ENCODE data around the gene CHAMP1.
"Not testable (repeated sequence)": the region's sequence is repeated elsewhere in the genome, so short reads cannot be mapped to it uniquely, and the experiment has no call there.

Gene CHAMP1

DNA sequence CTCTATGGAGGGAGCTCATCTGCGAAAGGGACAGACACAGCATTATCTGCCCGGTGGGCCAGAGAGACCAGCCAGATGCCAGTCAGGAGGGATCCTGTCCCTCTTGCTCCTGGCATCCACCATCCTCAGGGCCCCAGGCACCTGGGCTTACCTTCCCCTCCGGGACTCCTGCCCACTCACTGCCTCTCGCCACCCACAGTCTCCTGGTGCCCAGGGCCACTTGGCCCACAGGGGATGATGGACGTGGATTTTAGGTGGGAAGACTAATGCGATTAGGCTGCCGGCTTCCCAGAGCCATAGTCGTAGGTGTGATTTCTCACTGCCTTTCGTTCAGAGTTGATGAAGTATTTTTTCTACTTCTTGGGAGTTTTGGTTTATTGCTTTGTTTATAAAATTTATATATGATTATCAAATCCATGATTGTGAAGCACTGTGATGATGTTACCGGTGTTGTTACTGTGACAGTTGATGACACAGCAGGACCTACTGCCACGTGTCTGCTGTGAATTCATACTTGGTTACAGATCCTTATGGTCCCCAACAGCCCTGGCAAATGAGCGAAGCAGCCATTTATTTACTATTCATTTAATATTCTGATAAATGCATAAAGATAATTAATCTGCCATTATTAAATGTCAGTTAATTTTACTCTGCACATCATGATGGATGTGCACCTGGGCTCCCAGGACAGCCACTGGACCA, 14.5 kb upstream of the CHAMP1 start:
- no peak for DNase-seq

GRCh38 chr13:114303700-114304327, 10.5 kb upstream of the CHAMP1 start:
- no peak for DNase-seq

DNA sequence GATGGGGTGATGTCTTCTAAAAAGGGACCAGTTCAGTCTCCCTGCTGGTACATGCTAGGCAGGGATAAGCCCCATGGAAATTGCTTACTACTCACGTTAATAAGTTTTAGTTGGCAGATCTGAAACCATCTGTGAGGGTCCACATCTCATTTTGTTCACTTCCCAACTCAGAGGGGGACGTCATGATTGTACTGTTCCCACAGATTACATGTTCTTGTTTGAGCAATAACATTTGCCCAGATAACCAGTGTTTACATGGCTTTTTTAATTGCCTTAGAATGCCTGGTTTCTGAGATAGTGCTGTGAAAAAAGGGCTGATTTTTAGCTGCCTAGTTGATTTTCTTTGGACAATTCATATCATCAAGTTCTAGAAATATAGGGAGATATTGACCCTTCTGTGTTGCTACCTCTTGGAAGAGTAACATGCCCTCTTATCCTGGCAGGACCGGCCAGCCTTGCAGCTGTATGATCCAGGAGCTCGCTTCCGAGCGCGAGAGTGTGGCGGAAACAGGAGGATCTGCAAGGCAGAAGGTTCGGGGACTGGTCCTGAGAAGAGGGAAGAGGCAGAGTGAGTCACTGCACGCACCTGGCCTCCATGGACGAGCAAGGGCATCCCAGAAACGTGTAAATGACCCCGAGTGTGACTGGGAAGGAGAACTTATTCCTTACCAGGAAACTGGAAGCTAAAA, 9.8 kb upstream of the CHAMP1 start:
- DNase-seq = no peak

DNA sequence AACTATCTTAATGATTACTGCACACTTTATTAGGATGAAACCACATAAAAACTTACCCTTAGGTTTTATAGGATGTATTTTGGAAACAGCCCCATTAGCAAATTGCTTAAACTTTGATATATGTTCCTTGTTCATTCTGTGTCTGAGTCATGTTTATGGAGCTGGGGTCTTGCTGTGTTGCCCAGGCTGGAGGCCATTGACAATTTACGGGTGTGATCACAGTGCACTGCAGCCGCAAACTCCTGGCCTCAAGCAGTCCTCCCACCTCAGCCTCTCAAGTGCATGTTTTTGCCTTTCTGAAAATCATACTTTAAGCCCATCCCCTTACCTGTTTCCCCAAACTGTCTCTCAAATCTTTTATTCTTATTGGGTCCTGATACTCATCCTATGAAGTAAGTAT, 5.2 kb upstream of the CHAMP1 start:
- DNase-seq = no peak

DNA sequence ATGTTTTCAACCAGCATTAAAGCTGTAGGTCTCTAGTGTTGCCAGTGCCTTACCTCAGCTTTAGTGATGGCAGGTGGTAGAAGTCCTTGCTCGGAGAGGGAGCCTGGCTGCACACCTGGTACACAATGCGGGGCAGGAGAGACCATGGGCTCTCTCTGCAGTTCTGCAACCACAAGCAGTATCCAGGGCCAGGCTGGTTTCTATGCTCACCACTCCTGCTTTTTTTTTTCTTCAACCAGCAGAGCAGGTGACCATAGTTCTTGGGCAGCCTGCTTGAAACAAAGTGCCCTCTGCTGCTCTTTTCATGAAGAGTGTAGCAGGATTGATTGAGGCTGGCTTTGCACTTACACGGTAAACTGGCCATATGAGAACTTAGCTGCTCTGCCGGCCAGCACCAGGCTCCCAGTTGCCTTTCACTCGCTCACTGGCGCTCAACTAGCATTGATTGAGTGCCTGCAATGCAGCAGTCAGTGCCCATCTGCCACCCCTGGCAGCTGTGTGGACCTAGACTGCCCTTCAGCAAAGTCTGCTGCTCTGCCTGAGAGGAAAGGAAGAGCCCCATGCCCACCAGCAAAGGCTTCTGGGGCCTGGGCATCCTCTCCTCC, 4.4 kb upstream of the CHAMP1 start:
- peak in 1 of 58 donors; percentile 10 for DNase-seq

DNA sequence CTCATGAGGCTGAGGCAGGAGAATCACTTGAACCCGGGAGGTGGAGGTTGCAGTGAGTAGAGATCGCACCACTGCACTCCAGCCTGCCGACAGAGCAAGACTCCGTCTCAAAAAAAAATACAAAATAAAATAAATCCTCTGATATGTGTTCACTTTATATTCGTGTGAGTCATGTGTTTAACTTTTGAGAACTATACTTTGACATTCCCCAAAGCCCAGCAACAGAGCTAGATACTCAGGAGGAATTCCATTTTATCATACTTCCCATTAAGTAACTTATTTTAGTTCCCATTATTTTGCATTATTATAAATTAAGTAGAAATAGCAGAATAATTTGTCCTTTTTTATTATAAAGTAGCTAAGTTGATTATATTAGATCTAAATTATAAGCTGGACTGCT, 3.3 kb upstream of the CHAMP1 start:
- DNase-seq = no peak

DNA sequence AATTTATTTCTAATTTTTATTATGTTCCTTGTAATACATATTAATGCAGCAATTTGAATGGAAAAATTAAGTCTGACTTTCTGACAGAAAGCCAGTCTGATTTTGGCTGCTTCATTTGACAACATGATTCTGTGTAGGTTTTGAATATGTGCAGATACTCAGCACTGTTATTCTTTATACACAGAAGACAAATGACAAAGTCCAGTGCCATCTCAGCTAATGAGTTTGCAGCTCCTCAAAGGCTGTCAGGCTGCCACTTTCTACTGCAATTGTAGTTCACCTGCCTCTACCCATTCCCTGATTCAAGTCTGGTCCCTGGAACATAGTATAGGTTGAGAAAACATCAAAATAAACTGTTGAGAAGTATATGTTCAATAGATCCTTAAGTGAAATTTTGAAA, 2.9 kb upstream of the CHAMP1 start:
- no peak for DNase-seq

GRCh38 chr13:114311908-114312307, 2.4 kb upstream of the CHAMP1 start:
- DNase-seq = no peak

- no peak for DNase-seq
These were observed 1.0 kb upstream of the CHAMP1 start for GRCh38 chr13:114313061-114313860.

- DNase-seq = no peak
These were observed 927 bp downstream of the CHAMP1 start for GRCh38 chr13:114315074-114315785.

GRCh38 chr13:114318624-114319023, 4.3 kb downstream of the CHAMP1 start:
- no peak for DNase-seq

DNA sequence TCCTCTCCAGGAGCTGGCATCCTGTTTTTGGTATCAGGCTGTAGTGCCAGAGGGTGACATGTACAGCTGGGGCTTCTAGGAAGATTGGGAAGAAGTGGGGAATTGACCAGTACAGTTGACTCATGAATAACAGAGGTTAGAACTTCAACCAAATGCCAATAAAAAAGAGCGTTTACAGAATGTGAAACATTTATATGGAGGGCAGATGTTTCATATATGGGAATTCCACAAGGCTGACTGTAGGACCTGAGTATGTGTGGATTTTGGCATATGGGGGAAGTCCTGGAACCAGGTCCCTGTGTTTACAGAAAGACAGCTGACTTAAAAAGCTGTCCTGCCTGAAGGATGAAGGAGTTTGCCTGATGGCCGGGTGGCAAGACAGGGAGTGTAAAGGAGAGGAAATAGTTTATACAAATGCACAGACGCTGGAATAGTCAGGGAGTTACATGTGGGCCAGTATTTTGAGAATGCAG, 5.2 kb downstream of the CHAMP1 start:
- no peak for DNase-seq

GRCh38 chr13:114320065-114320464, 5.8 kb downstream of the CHAMP1 start:
- no peak for DNase-seq

GRCh38 chr13:114321256-114321655, 7.0 kb downstream of the CHAMP1 start:
- DNase-seq = no peak

GRCh38 chr13:114323349-114323748, 9.0 kb downstream of the CHAMP1 start:
- no peak for DNase-seq

GRCh38 chr13:114324334-114324733, 10.0 kb downstream of the CHAMP1 start:
- DNase-seq = no peak

DNA sequence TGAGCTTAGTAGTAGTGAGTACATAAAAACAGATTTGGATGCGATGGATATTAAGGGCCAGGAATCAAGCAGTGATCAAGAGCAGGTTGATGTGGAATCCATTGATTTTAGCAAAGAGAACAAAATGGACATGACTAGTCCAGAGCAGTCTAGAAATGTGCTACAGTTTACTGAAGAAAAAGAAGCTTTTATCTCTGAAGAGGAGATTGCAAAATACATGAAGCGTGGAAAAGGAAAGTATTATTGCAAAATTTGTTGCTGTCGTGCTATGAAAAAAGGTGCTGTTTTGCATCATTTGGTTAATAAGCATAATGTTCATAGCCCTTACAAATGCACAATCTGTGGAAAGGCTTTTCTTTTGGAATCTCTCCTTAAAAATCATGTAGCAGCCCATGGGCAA, 11.4 kb downstream of the CHAMP1 start:
- no peak for DNase-seq

GRCh38 chr13:114328034-114328433, 13.7 kb downstream of the CHAMP1 start:
- DNase-seq = no peak

- no peak for DNase-seq
These were observed 14.3 kb downstream of the CHAMP1 start for GRCh38 chr13:114328595-114328994.

DNA sequence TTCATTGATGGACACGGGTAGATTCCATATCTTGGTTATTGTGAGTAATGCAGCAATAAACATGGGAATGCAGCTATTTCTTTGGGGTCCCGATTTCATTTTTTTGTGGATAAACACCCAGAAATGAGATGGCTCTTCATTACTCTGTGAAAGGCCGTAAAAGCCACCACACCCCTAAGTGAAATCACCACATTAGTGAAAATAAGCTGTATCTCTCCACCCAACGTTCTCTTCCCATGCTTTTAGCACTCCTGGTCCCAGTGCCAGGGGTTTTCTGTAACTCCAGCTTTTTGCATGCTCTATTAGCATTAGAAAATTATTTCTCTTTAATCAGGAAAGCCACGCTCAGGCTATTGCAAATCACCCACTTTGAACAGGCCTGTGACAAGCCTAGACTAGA, 15.8 kb downstream of the CHAMP1 start:
- no peak for DNase-seq

DNA sequence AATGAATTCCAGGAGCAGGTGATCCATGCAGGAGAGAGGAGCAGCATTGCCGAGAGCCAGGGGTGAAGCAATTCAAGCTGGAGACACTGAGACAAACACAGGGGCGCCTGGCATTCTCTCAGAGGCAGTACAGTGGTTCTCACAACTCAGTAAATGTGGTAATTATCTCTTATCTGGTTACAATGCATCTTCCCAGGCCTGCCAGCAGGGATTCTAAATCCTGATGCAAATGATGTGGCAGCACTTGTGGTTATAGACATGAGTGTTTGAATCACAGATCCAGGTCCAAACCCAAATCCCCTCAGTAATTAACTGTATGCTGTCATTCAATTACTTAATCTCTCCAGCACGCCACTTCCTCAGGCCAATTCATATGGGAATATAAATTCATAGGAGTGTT, 19.6 kb downstream of the CHAMP1 start:
- DNase-seq = not testable (repeated sequence)
